NT2/D1 (cell line): ENCODE measurements around the gene GRM7.

ENCODE experiments used
- SUZ12 ChIP-seq: IDR thresholded peaks from 2 replicates; pipeline ENCODE4 v1.6.1; 2011; ENCODE audit not compliant: insufficient read length, insufficient read depth; ENCODE audit errors: extremely low read depth
- ZNF274 ChIP-seq: IDR thresholded peaks from 2 replicates; pipeline ENCODE4 v1.6.1; 2011; ENCODE audit warnings: mild to moderate bottlenecking, low read depth, low read length

DNA sequence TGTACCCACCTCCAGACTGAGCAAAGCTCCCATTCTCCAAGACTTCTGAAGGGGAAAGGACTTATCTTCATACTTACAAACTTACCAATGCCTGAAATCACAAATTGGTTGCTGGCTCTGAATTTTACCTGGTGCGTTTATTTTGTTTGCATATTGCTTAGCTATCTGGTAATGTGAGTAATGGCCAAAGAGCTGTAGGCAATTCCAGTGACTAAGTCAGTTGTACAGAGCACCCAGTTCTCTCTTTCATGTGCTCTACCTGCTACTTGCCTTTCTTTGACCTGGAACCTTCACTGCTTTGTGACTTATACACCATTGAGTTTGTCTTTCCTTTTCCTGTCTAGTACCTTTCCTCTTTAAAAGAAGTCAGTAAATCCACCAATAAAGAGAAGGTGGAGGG lies 884.8 kb downstream of the GRM7 start:
- TF ChIP-seq SUZ12 (no peak), ZNF274 (no peak)
